Stimulated activated CD8-positive, alpha-beta memory T cell treated with anti-CD3 and anti-CD28 coated beads, Interleukin-15, amount 100 ng/mL, for 1 hour (primary cell): Measurements from ENCODE around the gene ST3GAL3.

Experiments used
- DNase-seq: peaks from one replicate; pipeline ENCODE4 v3.0.0-alpha.2; 2020; ENCODE audit warnings: low read depth

Gene ST3GAL3

DNA sequence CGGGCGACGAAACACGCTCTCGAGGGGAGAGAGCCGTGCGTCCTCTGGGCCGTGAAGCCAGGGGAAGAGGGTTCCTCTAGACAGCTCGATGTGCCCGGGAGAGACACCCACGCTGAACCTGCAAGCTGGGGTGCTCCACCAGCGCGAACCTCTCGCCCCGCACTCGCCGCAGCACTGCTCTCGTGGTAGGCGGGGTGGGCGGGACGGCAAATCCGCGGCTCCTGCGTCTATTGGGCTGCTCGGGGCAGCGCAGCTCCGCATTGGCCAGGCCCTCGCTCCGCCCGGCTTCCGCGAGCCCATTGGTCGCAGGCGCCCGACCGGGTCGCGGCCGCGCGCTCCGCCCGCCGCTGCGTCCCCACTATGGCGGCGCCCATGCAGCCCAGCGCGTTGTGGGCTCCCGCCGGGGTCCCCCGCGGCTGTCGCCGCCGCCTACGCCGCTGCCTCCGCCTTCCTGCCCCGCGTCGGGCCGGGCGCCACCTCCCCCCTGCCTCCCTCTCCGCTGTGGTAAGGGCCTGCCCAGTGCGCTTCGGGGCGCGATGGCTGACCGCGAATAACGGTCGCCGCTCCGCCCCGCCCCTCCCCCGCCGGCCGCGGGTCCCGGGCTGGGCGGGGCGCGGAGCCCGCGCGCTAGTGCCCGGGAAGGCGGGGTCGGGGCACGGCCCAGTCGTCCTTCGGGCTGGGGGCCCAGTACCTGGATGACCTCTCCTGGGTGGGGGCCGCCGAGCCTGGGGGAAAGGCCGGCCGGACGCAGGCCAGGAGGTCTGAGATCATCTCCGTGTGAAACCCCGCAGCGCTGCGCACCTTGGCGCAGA lies at the start of gene ST3GAL3:
TSS of gene ST3GAL3 (plus strand) at position 347 of the 812 bp plus-strand sequence. CDS start 28,727 bp downstream, outside the sequence.
- DNase-seq: peak; percentile 71

GRCh38 chr1:43659212-43660166 lies 47.8 kb upstream of the ST3GAL3 start:
- DNase-seq: no peak

GRCh38 chr1:43660355-43660754 lies 47.0 kb upstream of the ST3GAL3 start:
- DNase-seq: no peak

- no peak for DNase-seq
Observed at GRCh38 chr1:43664369-43664768, 43.0 kb upstream of the ST3GAL3 start.

- no peak for DNase-seq
Observed at GRCh38 chr1:43666608-43667007, 40.7 kb upstream of the ST3GAL3 start.

DNA sequence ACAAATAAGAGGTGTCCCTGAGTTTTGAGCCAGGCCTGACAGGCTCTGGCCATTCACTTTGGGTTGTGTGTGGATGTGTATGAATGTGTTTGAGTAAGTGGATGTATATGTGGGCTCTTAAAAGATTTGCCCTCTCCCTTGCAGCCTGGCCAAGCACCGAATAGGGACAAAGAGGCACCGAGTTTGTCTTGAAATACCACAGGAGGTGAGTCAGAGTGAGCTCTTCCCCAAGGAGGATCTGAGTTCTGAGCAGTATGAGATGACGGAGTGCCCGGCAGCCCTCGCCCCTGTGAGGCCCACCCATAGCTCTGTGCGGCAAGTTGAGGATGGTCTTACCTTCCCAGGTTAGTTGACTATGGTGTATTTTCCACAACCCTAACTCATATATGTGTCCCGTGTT lies 38.4 kb upstream of the ST3GAL3 start:
- DNase-seq: no peak

DNA sequence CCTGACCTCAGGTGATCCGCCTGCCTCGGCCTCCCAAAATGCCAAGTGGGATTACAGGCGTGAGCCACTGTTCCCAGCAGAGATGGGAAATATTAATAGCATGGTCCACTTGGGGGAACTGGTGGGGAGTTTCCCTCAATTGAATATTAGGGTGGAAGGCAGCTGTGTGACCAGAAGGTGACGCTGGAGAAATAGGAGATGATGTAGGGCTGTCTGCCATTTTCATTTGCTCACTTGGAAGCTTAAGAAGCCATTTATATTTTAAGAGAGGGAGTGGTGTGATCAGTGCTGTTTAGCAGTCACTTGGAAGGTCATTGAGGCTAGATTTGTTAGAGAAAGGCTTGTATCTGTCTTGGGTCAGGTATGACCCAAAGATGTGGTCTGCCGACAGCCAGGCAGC lies 37.5 kb upstream of the ST3GAL3 start:
- no peak for DNase-seq

DNA sequence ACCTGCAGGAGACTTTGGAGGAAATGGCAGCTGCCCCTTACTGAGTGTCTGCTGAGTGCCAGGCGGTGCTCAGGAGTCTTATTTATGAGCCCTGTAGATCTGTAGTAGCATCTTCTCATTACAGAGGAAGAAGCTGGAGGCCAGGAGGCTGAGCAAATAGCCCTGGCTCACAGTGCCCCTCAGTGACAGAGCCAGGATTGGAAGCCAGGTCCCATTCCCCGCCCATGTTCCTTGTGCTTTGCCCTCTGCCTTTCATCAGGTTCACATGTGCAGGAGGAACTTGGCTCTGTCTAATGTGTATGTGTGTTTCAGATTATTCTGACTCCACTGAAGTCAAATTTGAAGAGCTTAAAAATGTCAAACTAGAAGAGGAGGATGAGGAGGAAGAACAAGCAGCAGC lies 36.1 kb upstream of the ST3GAL3 start:
- no peak for DNase-seq

GRCh38 chr1:43671626-43672330 lies 35.6 kb upstream of the ST3GAL3 start:
- no peak for DNase-seq

- no peak for DNase-seq
Observed at GRCh38 chr1:43673261-43673660, 34.1 kb upstream of the ST3GAL3 start.

DNA sequence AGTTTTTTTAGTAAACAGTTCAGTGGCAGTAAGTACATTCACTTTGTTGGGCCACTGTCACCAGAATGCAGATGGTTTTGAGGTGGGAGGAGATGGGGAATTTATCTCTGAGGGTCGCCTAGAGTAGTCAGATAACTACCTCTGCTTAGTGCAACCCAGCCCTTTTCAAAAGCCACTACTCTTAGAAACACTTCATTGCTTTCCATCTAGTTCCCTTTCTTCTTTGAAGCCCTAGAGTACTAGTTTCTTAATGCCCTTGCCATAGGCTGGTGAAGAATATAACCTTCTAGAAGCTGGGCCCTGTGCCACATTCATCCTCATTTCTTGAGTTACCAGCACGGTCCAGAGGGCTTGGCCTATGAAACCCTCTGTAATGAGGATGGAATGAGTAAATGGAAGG lies 28.4 kb upstream of the ST3GAL3 start:
- DNase-seq: no peak

DNA sequence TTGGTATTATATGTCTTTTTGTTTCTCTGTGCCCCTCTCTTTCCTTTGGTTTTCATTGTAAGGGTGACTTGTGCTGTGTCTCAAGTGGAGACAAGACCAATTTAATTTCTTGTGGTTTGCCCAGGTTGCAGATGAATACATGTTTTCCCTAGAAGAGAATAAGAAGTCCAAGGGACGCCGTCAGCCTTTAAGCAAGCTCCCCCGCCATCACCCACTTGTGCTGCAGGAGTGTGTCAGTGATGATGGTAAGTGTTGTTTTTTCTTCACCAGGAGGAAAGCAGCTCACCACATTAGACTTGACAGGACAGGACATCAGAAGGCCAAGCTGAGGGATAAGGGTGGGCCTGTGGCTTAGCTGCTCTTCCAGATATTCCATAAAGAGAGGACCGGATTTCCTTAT lies 23.8 kb upstream of the ST3GAL3 start:
- no peak for DNase-seq

GRCh38 chr1:43686801-43687200 lies 20.5 kb upstream of the ST3GAL3 start:
- no peak for DNase-seq

GRCh38 chr1:43687301-43688108 lies 19.8 kb upstream of the ST3GAL3 start:
- no peak for DNase-seq

- DNase-seq: no peak
Observed at GRCh38 chr1:43688109-43688387, 19.3 kb upstream of the ST3GAL3 start.

- DNase-seq: no peak
Observed at GRCh38 chr1:43688594-43689000, 18.7 kb upstream of the ST3GAL3 start.

GRCh38 chr1:43689289-43689688 lies 18.0 kb upstream of the ST3GAL3 start:
- DNase-seq: no peak

GRCh38 chr1:43691871-43692815 lies 15.2 kb upstream of the ST3GAL3 start:
- DNase-seq: no peak

DNA sequence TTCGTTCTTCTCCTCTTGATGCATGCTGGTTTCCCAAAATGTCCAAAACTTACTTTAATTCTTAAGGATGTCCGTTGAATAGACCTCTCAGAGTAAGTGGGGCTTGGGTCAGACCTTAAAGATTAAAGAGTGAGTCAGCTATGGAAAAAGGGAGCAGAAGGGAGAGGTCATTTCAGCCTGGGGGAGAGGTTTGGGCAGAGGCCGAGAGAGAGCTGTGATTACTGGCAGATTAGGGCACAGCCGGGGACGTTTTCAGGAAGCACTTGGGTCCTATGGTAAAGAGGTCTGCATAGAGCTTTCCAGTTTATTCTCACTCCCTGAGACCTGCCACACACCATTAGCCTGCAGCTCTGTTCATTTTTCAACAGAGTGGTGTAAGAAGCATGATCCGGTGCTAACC lies 14.0 kb upstream of the ST3GAL3 start:
- no peak for DNase-seq

DNA sequence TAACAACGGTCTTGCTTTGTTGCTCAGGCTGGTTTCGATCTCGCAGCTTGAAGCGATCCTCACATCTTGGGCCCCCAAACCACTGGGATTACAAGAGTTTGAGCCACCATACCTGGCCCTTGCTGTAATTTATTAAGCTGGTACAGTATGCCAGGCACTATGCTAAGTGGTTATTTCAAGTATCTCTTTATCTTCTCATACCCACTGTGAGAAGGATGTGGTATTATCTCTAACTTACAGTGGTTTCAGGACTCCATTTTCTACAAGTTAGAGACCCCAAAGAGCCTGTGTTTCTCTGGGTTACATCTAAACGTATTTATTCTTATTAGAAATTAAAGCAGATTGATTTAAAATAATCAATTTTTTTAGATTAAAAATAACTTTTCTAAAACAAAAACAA lies 8.1 kb upstream of the ST3GAL3 start:
- DNase-seq: no peak

GRCh38 chr1:43703836-43704235 lies 3.5 kb upstream of the ST3GAL3 start:
- DNase-seq: no peak
